SK-N-SH treated with all-trans-retinoic acid at 6 μM for 48 hours (cell line): ENCODE data around the gene ZKSCAN1.
"Not testable (repeated sequence)": the region's sequence is repeated elsewhere in the genome, so short reads cannot be mapped to it uniquely, and the experiment has no call there.

Experiments used
- BACH2 ChIP-seq: fragments of 250-450 bp; sonication (Bioruptor Pico); IDR thresholded peaks from 2 replicates; pipeline ENCODE4 v1.9.0; 2021; ENCODE audit warnings: mild to moderate bottlenecking, borderline replicate concordance
- ZNF8 ChIP-seq: fragments of 450-650 bp; formaldehyde crosslinking; IDR thresholded peaks from 2 replicates; pipeline ENCODE4 v1.5.0; 2020; ENCODE audit warnings: mild to moderate bottlenecking, moderate library complexity
- TF ChIP-seq, protein P1 (sequence below): fragments of 250-450 bp; sonication (Bioruptor Pico); IDR thresholded peaks from 2 replicates; pipeline ENCODE4 v1.5.1; 2020; ENCODE audit warnings: low read depth, mild to moderate bottlenecking, moderate library complexity
- TF ChIP-seq, protein P2 (sequence below): fragments of 250-450 bp; sonication (Bioruptor Pico); IDR thresholded peaks from 2 replicates; pipeline ENCODE4 v1.8.0; 2020; ENCODE audit warnings: mild to moderate bottlenecking, moderate library complexity, borderline replicate concordance

DNA sequence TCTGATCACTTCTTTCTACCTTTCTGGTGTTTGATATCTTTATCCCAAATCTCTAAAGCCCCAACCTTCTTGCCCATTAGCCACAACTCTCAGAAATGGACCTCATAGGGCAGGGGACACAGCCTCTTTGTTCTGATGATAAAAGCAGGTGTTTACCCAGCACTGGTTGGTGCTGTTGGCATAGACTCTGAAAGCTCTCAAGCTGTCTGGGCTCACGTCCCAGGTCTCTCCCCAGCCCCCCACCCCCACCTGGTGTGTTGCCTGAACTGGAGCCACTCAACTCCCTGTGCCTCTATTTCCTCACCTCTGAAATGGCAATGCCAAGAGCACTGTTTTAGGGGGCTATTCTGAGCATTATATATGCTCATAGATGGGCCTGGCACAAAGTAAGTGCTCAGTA lies 45.6 kb upstream of the ZKSCAN1 start:
- not testable (repeated sequence) for TF ChIP-seq ZNF8 (CRISPR knock-in tag); BACH2
- TF ChIP-seq, protein P1, sequence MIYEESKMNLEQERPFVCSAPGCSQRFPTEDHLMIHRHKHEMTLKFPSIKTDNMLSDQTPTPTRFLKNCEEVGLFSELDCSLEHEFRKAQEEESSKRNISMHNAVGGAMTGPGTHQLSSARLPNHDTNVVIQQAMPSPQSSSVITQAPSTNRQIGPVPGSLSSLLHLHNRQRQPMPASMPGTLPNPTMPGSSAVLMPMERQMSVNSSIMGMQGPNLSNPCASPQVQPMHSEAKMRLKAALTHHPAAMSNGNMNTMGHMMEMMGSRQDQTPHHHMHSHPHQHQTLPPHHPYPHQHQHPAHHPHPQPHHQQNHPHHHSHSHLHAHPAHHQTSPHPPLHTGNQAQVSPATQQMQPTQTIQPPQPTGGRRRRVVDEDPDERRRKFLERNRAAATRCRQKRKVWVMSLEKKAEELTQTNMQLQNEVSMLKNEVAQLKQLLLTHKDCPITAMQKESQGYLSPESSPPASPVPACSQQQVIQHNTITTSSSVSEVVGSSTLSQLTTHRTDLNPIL (CRISPR knock-in tag): not testable (repeated sequence)
- TF ChIP-seq, protein P2, sequence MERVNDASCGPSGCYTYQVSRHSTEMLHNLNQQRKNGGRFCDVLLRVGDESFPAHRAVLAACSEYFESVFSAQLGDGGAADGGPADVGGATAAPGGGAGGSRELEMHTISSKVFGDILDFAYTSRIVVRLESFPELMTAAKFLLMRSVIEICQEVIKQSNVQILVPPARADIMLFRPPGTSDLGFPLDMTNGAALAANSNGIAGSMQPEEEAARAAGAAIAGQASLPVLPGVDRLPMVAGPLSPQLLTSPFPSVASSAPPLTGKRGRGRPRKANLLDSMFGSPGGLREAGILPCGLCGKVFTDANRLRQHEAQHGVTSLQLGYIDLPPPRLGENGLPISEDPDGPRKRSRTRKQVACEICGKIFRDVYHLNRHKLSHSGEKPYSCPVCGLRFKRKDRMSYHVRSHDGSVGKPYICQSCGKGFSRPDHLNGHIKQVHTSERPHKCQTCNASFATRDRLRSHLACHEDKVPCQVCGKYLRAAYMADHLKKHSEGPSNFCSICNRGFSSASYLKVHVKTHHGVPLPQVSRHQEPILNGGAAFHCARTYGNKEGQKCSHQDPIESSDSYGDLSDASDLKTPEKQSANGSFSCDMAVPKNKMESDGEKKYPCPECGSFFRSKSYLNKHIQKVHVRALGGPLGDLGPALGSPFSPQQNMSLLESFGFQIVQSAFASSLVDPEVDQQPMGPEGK (CRISPR knock-in tag): not testable (repeated sequence)
